ENCODE measurements around the gene ST8SIA5.
A peak's percentile ranks its signal among the peaks of the same experiment; 100 is the strongest.

Gene ST8SIA5

GRCh38 chr18:46738491-46738890, 18.4 kb downstream of the ST8SIA5 start:
- no peak for DNase-seq

GRCh38 chr18:46736736-46737135, 20.1 kb downstream of the ST8SIA5 start:
- no peak for DNase-seq

DNA sequence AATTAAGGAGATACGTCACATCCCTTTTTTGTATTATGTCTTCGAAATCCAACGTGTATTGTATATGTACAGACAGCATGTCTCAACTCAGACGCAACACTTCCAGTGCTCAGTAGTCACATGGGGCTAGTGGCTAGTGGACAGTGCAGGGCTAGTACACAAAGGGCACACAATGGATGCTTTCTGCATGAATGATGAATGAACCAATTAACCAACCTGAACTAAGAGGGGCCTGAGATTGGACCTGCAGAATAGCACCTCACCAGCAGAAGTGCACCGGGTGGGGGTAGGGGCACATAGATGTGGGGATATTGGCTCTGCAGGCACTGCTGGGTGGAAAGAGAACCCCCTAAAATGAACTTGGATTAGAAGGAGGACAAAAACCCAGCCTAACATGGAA, 20.7 kb downstream of the ST8SIA5 start:
- DNase-seq = no peak

- no peak for DNase-seq
These were observed 21.9 kb downstream of the ST8SIA5 start for GRCh38 chr18:46734981-46735380.

- DNase-seq = no peak
These were observed 23.0 kb downstream of the ST8SIA5 start for GRCh38 chr18:46733872-46734271.

- DNase-seq = no peak
These were observed 24.1 kb downstream of the ST8SIA5 start for GRCh38 chr18:46732801-46733200.

- DNase-seq = no peak
These were observed 24.7 kb downstream of the ST8SIA5 start for GRCh38 chr18:46732201-46732600.

GRCh38 chr18:46731316-46731715, 25.5 kb downstream of the ST8SIA5 start:
- DNase-seq = no peak

- no peak for DNase-seq
These were observed 28.5 kb downstream of the ST8SIA5 start for GRCh38 chr18:46728219-46728930.

DNA sequence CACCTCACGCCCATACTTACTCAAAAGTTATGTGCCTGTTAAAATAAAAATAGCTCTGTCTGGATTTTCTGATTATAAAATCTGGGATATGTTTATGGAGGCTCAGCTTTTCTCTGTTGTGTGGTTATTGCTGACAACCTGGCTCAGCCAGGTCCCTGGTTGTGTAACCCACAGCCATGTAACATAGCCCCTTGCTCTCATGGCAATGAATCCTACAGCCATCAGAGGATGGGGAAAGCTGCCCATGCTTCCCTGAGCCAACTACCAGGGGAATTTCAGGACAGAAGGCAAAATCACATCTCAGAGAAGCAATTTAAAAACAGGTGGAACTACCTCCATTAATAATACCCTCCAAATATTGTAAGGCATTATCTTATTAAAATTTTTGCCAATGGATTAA, 29.7 kb downstream of the ST8SIA5 start:
- DNase-seq = no peak

GRCh38 chr18:46725310-46725709, 31.5 kb downstream of the ST8SIA5 start:
- DNase-seq = no peak

DNA sequence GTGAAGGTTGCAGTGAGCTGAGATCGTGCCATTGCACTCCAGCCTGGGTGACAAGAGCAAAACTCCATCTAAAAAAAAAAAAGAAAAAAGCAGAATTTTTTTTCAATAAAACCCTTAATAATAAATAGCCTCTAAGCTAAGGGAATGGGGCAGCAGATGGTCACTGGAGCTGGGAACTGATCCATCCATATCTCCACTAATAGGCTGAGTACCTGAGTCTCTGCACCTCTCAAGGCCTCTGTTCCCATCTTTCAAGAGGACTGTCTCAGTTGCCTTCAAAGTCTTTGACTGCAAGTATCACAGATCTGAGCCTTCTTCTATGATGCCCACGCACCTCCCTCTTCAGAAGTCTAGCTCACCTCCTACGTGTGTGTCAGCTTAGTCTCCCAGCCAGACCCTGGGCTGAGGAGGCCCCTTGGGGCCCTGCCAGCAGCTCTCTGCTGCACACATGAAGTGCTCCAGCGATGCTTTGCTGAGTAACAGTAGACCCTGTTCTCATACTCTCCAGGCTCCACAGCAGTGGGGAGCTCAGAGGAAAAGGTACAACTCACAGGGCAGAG, 32.9 kb downstream of the ST8SIA5 start:
- DNase-seq = no peak

DNA sequence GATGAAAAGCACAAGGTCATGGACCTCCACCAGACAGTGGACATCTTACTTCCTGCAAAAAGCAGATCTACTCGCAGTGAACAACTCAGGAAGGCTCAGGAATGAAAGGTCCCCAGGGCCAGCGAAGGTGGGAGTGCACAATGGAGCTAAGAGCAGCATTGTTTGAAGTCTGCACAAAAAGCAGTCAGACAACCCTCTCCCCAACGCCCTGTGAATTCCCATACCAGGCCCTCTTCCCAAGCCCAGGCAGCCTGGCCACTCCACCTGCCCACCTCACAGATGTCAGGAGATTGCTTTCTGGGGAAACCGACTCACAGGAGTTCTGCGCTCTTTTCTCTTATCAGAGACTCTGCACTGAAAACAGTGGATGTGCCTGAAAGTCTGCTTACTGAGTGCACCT, 34.8 kb downstream of the ST8SIA5 start:
- DNase-seq = no peak

DNA sequence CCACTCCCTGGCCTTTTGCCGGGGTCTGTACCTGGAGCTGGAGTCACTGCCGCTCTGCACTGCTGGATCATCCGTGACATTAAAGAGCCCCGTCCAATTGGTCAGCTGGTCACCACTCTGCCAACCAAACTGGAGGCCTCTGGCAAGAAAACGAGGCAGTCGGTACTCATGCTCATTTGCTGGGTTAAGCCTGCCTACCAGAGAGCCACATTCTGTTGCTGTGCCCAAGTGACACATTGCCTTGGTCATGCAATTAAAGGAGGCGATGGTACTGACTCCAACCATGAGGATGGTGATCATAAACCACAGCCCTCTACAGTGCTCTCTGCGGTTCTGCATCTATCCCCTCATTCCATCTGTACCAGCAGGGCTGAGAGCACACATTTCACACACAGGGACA, 35.5 kb downstream of the ST8SIA5 start:
- no peak for DNase-seq

DNA sequence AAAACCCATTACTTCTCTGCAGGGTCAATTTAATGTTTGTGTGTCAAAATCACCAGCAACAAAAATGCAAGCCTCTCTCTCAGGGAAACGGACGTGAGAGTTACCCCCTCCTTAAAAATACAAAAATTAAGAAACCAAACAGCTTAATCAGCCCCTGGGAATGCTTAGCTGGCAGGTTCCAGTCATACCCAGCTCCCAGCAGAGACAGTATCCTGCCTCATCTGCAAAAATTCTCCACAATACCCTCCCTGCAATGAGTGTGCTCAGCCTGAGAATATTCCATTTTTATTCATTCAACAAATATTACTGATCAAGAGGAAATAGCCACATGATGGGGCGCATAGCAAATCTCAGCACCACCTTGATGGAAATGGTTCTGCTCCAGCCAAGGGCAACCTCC, 36.3 kb downstream of the ST8SIA5 start:
- DNase-seq = no peak

DNA sequence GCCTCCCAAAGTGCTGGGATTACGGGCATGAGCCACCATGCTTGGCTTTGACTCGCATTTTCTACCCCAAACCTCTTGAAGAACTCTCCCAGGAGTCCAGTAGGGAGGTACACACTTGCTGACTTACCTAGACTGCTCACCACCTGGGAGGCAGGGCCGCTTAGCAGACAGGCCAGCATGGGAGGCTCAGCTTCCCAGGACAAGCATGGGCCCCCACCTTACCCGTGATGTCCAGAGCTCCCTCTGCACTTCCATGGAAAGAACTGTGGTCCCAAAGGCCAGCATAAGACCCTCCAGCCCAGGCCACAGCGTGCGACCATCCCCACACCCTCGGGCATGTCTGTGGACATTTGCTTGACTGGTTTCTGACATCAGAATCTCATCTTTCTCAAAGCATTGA, 36.8 kb downstream of the ST8SIA5 start:
- DNase-seq = no peak

DNA sequence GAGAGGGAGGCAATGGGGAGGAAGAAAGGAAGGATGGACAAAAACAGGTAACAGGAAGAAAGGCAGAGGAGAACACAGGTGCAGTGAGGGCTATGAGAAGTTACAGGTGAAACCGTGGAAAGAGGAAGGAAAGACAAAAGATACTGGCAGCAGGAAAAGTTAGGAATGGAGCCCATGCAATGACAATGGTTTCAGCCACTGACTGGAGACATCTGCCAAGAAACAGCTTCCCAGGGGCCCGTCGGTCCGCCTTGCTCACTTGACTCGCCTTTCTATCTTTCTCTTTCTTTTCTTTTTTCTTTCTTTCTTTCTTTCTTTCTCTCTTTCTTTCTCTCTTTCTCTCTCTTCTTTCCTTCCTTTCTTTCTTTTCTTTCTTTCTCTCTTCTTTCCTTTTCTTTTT, 37.5 kb downstream of the ST8SIA5 start:
- no peak for DNase-seq

- DNase-seq = no peak
These were observed 38.1 kb downstream of the ST8SIA5 start for GRCh38 chr18:46718501-46719341.

DNA sequence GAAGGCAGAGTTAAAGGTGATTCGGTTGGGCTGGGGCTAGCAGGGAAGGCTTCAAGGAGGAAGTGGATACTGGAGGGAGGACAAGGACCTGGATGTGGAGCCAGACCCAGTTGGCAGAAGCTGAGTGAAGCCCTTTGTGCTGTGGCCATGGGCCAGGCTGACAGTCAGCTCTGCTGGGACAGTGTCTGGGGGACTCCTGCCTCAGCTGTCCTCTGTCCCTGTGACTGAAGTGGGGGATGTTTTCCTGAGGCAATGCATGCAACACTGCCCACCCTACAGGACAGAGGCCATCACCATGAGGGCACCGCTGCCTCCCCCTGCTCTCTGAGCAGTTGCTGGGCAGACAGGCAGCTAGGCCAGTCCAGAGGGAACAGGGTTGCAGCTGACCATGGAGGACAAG, 40.0 kb downstream of the ST8SIA5 start:
- no peak for DNase-seq

DNA sequence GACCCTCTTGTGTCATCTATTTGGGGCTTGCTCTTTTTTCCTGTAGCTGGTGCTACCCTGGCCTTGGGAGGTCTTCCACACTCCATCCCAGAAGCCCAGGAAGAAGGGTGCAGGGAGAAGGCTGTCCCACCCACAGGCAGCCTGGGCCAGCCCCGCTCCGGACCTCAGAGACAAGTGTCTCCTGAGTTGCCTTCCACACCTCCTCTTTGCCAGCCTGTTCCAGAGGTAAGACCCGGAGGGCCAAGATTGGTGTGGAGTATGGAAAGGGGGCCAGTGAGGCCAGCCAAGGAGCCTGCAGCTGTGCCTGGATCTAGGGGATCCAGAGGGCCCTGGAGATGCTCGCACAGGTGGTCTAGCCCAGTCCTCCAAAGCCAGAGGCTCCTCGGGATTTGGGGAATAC, 40.5 kb downstream of the ST8SIA5 start:
- DNase-seq = no peak

- no peak for DNase-seq
These were observed 41.8 kb downstream of the ST8SIA5 start for GRCh38 chr18:46715062-46715461.

DNA sequence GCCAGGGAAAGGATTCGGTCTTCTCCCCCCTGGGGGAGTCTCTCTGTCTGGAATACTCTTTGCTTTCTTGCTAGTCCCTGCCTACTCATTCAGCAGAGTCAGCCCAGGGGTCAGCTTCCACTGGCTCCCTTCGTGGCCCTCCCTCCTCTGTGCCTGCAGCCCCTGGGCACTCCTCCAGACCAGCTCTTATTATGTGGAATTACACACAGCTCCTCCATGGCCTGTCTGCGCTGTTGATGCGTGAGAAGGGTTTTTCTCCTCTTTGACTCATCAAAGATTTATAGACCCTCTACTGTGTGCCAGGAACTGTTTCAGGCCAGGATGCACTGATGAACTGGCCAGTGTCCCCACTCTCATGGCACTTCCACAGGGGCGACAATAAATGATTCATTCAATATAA, 44.4 kb downstream of the ST8SIA5 start:
- DNase-seq = peak; percentile 43

DNA sequence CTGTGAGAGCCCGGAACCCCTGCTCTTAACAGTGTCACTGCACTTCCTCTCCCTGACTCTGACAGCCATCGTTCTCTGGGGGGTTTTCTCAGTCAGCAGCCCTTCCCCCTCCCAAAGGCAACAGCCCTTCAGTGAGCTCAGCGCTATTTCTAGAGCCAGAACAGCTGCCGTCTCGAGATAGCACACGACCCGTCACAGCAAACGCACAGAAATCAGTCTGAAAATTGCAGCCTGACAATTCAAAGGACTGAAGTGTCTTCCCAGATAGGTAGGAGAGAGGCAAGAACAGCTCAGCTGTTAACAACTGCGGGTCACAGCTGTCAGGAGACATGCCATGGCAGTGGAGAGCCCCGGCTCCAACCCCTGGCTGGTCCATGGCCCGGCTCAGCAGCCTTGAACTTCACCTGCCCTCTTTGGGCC, 45.4 kb downstream of the ST8SIA5 start:
- DNase-seq = peak; percentile 36

DNA sequence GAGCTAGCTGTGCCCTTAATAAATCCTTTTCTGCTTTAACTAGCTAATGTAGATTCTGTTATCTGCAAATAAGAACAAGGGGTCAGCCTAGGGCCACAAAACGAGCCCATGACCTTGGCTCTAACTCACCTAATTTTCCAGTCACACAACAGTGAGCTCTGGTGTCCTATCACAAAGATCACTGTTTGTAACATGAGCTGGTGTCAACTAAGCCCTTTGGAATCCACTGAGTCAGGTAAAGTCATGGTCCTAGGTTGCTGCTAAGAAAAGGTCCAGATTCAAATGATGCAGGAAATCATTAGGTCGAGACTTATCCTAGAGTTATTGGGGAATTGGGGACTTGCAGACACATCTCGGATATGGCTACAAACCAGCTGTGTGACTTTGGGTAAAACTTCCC, 49.9 kb downstream of the ST8SIA5 start:
- DNase-seq = no peak

All from NCI-H69 (cell line).